22Rv1 (cell line): Measurements from ENCODE around the gene AP5S1.

Experiments
- CTCF ChIP-seq: fragments of 450-650 bp; IDR thresholded peaks from 2 replicates; pipeline ENCODE4 v1.5.1; 2017; ENCODE audit warnings: mild to moderate bottlenecking
- ZFX ChIP-seq: fragments of 450-650 bp; IDR thresholded peaks from 2 replicates; pipeline ENCODE4 v1.6.1; 2017; ENCODE audit warnings: antibody characterized with exemption, borderline replicate concordance

- TF ChIP-seq CTCF = no peak
- TF ChIP-seq ZFX = no peak
Measured at GRCh38 chr20:3864518-3864917, 44.2 kb downstream of the AP5S1 start.
